Stimulated activated naive CD8-positive, alpha-beta T cell treated with anti-CD3 and anti-CD28 coated beads, Interleukin-15, Interleukin-2, amounts not matched to agents 100 U/mL and 50 U/mL, for 24 hours (primary cell): ENCODE measurements around the gene NPIPA7.
A peak's percentile ranks its signal among the peaks of the same experiment; 100 is the strongest.
"Not testable (repeated sequence)": the region's sequence is repeated elsewhere in the genome, so short reads cannot be mapped to it uniquely, and the experiment has no call there.

Source experiments
- ATAC-seq: fragments of 150-1000 bp; cut with Tn5 transposase; one replicate; pipeline ENCODE4 v1.10.0; 2021
- DNase-seq: peaks from one replicate; pipeline ENCODE4 v3.0.0; 2021

NPIPA7 gene

DNA sequence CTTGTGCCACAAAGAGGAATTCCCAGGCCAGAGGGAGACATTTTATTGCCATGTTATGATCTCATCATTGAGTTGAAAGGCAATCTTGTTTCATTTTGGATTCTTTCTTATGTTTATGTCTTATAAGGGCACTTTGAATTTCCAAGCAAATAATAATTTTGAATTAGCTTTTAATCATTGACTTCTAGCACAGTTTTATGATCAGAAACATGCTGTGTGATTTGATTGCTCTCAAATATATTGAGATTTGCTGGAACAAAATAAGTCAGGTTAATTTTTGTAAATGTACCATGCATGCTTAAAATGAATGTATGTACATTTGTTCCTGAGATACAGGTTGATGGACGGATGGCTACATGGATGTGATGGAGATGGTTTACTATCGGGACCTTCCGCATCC is at the start of gene NPIPA7:
Gene NPIPA7, plus strand, starts transcription at position 301 of the 400 bp plus-strand sequence. CDS start 105 bp downstream, outside the sequence.
- ATAC-seq, DNase-seq: not testable (repeated sequence)

DNA sequence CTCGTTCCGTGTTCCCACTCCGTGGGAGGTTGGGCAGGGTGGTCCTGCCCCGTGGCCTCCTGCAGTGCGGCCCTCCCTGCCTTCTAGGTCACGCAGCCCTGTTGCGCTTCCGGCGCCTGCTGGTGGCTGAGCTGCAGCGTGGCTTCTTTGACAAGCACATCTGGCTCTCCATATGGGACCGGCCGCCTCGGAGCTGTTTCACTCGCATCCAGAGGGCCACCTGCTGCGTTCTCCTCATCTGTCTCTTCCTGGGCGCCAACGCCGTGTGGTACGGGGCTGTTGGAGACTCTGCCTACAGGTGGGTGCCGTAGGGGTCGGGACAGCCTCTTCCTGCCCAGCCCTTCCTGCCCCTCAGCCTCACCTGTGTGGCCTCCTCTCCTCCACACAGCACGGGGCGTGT is 47.5 kb upstream of the NPIPA7 start:
- DNase-seq, ATAC-seq: not testable (repeated sequence)

DNA sequence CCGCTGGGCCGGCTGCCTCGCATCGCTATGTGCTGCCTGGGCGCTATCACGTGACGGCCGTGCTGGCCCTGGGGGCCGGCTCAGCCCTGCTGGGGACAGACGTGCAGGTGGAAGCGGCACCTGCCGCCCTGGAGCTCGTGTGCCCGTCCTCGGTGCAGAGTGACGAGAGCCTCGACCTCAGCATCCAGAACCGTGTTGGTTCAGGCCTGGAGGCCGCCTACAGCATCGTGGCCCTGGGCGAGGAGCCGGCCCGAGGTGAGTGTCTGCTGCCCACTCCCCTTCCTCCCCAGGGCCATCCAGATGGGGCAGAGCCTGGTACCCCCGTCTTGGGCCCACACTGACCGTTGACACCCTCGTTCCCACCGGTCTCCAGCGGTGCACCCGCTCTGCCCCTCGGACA is 21.4 kb upstream of the NPIPA7 start:
- not testable (repeated sequence) for ATAC-seq, DNase-seq

DNA sequence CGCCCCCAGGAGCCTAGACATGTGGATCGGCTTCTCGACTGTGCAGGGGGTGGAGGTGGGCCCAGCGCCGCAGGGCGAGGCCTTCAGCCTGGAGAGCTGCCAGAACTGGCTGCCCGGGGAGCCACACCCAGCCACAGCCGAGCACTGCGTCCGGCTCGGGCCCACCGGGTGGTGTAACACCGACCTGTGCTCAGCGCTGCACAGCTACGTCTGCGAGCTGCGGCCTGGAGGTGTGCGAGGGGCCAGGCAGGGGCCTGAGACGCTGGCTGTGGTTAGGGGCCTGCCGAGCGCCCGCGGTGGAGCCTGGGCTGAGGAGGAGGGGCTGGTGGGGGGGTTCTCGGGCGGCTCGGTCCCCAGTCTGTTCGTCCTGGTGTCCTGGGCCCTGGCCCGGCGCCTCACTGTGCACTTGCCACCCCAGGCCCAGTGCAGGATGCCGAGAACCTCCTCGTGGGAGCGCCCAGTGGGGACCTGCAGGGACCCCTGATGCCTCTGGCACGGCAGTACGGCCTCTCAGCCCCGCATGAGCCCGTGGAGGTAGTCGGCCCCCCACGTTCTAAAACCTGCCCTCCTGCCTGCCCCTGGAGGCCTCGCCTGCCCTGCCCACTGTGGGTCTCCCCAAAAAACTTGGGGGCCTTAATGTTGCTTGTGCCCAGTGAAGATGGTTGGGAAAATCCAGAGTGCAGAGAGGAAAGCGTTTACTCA is 20.2 kb upstream of the NPIPA7 start:
- ATAC-seq, DNase-seq: not testable (repeated sequence)

DNA sequence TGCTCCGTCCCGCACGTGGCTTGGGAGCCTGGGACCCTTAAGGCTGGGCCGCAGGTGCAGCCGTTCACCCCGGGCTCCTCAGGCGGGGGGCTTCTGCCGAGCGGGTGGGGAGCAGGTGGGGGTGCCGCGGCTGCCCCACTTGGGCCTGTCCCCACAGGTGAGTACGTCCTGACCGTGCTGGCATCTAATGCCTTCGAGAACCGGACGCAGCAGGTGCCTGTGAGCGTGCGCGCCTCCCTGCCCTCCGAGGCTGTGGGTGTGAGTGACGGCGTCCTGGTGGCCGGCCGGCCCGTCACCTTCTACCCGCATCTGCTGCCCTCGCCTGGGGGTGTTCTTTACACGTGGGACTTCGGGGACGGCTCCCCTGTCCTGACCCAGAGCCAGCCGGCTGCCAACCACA is 15.3 kb upstream of the NPIPA7 start:
- not testable (repeated sequence) for DNase-seq, ATAC-seq

DNA sequence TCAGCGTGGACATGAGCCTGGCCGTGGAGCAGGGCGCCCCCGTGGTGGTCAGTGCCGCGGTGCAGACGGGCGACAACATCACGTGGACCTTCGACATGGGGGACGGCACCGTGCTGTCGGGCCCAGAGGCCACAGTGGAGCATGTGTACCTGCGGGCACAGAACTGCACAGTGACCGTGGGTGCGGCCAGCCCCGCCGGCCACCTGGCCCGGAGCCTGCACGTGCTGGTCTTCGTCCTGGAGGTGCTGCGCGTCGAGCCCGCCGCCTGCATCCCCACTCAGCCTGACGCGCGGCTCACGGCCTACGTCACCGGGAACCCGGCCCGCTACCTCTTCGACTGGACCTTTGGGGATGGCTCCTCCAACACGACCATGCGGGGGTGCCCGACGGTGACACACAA is 14.8 kb upstream of the NPIPA7 start:
- ATAC-seq, DNase-seq: not testable (repeated sequence)

DNA sequence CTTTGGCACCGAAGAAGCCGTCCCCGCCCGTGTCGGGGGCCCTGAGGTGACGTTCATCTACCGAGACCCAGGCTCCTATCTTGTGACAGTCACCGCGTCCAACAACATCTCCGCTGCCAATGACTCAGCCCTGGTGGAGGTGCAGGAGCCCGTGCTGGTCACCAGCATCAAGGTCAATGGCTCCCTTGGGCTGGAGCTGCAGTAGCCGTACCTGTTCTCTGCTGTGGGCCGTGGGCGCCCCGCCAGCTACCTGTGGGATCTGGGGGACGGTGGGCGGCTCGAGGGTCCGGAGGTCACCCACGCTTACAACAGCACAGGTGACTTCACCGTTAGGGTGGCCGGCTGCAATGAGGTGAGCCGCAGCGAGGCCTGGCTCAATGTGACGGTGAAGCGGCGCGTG is 14.2 kb upstream of the NPIPA7 start:
- not testable (repeated sequence) for ATAC-seq, DNase-seq

DNA sequence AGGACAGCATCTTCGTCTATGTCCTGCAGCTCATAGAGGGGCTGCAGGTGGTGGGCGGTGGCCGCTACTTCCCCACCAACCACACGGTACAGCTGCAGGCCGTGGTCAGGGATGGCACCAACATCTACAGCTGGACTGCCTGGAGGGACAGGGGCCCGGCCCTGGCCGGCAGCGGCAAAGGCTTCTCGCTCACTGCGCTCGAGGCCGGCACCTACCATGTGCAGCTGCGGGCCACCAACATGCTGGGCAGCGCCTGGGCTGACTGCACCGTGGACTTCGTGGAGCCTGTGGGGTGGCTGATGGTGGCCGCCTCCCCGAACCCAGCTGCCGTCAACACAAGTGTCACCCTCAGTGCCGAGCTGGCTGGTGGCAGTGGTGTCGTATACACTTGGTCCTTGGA is 13.6 kb upstream of the NPIPA7 start:
- ATAC-seq, DNase-seq: not testable (repeated sequence)

DNA sequence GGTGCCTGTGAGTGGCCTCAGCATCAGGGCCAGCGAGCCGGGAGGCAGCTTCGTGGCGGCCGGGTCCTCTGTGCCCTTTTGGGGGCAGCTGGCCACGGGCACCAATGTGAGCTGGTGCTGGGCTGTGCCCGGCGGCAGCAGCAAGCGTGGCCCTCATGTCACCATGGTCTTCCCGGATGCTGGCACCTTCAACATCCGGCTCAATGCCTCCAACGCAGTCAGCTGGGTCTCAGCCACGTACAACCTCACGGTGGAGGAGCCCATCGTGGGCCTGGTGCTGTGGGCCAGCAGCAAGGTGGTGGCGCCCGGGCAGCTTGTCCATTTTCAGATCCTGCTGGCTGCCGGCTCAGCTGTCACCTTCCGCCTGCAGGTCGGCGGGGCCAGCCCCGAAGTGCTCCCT is 13.1 kb upstream of the NPIPA7 start:
- ATAC-seq, DNase-seq: not testable (repeated sequence)

DNA sequence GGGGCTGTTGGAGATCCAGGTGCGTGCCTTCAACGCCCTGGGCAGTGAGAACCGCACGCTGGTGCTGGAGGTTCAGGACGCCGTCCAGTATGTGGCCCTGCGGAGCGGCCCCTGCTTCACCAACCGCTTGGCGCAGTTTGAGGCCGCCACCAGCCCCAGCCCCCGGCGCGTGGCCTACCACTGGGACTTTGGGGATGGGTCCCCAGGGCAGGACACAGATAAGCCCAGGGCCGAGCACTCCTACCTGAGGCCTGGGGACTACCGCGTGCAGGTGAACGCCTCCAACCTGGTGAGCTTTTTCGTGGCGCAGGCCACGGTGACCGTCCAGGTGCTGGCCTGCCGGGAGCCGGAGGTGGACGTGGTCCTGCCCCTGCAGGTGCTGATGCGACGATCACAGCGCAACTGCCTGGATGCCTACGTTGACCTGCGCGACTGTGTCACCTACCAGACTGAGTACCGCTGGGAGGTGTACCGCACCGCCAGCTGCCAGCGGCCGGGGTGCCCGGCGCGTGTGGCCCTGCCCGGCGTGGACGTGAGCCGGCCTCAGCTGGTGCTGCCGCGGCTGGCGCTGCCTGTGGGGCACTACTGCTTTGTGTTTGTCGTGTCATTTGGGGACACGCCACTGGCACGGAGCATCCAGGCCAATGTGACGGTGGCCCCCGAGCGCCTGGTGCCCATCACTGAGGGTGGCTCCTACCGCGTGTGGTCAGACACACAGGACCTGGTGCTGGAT is 12.2 kb upstream of the NPIPA7 start:
- ATAC-seq, result peak; percentile 24
- not testable (repeated sequence) for DNase-seq

DNA sequence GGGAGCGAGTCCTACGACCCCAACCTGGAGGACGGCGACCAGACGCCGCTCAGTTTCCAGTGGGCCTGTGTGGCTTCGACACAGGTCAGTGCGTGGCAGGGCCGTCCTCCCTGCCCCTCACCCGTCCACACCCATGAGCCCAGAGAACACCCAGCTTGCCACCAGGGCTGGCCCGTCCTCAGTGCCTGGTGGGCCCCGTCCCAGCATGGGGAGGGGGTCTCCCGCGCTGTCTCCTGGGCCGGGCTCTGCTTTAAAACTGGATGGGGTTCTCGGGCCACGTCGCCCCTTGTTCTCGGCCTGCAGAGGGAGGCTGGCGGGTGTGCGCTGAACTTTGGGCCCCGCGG is 11.7 kb upstream of the NPIPA7 start:
- not testable (repeated sequence) for DNase-seq
- peak; percentile 15 for ATAC-seq

DNA sequence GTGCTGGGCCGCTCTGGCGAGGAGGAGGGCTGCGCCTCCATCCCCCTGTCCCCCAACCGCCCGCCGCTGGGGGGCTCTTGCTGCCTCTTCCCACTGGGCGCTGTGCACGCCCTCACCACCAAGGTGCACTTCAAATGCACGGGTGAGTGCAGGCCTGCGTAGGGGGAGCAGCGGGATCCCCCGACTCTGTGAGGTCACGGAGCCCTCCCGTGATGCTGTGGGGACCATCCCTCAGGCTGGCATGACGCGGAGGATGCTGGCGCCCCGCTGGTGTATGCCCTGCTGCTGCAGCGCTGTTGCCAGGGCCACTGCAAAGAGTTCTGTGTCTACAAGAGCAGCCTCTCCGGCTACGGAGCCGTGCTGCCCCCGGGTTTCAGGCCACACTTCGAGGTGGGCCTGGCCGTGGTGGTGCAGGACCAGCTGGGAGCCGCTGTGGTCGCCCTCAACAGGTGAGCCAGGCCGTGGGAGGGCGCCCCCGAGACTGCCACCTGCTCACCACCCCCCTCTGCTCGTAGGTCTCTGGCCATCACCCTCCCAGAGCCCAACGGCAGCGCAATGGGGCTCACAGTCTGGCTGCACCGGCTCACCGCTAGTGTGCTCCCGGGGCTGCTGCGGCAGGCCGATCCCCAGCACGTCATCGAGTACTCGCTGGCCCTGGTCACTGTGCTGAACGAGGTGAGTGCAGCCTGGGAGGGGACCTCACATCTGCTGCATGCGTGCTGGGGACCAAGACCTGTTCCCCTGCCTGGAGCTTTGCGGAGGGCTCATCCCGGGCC is 9.7 kb upstream of the NPIPA7 start:
- ATAC-seq, result not testable (repeated sequence)
- DNase-seq, result peak; percentile 4

DNA sequence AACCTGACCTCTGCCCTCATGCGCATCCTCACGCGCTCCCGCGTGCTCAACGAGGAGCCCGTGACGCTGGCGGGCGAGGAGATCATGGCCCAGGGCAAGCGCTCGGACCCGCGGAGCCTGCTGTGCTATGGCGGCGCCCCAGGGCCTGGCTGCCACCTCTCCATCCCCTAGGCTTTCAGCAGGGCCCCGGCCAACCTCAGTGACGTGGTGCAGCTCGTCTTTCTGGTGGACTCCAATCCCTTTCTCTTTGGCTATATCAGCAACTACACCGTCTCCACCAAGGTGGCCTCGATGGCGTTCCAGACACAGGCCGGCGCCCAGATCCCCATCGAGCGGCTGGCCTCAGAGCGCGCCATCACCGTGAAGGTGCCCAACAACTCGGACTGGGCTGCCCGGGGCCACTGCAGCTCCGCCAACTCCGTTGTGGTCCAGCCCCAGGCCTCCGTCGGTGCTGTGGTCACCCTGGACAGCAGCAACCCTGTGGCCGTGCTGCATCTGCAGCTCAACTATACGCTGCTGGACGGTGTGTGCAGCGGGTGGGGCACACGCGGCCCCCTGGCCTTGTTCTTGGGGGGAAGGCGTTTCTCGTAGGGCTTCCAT is 7.7 kb upstream of the NPIPA7 start:
- not testable (repeated sequence) for ATAC-seq

DNA sequence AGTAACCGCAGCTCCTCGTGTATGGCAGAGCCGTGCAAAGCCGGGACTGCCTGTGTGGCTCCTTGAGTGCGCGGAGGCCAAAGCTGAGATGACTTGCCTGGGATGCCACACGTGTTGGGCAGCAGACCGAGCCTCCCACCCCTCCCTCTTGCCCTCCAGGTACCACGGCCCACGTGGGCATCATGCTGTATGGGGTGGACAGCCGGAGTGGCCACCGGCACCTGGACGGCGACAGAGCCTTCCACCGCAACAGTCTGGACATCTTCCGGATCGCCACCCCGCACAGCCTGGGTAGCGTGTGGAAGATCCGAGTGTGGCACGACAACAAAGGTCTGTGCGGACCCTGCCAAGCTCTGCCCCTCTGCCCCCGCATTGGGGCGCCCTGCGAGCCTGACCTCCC is 4.7 kb upstream of the NPIPA7 start:
- DNase-seq, ATAC-seq: not testable (repeated sequence)

More for the DNA sequence above, 7.7 kb upstream of the NPIPA7 start:
- not testable (repeated sequence) for DNase-seq

DNA sequence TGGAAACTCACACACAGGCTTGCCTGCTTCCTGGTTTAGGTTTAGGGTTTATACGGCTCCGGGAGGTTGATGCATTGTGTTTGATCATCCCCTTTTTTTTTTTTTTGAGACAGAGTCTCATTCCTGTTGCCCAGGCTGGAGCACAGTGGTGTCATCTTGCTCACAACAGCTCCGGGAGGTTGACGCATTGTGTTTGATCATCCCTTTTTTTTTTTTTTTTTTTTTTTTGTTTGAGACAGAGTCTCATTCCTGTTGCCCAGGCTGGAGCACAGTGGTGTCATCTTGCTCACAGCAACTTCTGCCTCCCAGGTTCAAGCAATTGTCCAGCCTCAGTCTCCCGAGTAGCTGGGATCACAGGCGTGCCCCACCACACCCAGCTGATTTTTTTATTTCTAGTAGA is 20.7 kb downstream of the NPIPA7 start:
- ATAC-seq, DNase-seq: not testable (repeated sequence)

DNA sequence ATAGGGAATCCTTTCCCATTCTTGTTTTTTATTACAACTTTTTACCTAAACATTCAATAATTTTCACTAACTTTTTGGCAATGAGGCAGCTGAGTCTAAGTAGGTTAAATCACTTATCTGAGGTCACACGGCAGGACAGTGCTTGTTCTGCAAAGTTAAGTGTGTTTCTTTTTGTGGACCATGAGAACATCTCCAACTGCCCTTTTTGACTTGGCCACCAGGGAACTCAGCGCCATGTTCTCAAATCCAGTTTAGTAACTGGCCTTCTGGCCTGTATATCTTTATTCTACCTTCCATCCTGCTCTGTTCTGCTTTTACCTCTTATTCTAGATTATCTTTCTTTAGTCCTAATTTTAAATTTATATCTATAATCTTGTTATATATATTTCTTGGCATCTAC is 23.4 kb downstream of the NPIPA7 start:
- not testable (repeated sequence) for ATAC-seq, DNase-seq

DNA sequence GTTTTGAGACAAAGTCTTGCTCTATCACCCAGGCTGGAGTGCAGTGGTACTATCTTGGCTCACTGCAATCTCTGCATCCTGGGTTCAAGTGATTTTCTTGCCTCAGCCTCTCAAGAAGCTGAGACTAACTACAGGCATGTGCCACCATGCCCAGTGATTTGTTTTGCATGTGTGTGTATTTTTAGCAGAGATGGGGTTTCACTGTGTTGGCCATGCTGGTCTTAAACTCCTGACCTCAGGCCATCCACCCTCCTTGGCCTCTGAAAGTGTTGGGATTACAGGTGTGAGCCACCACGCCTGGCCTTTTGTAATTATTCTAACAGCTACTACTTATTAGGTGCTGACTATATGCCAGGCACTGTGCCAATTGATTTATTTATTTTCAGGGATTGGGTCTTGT is 25.3 kb downstream of the NPIPA7 start:
- not testable (repeated sequence) for DNase-seq, ATAC-seq

DNA sequence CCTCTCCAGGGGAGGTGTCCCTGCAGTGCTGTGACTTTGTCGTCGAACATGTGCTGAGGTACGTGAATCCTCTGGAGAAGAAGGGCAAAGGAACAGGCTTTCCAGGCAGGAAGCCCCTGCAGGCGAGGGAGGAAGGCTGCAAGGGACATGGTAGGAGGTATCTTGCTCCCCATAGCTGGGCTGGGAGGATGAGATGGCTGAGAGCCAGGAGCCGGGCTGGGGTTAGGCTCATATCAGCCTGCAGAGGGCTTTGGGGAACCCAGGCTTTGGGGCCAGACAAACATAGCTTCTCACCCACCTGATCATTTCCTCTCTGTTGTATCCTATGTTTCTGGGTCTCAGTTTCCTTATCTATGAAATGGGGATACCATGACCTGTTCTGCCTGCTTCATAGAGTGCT is 26.5 kb downstream of the NPIPA7 start:
- not testable (repeated sequence) for DNase-seq, ATAC-seq

DNA sequence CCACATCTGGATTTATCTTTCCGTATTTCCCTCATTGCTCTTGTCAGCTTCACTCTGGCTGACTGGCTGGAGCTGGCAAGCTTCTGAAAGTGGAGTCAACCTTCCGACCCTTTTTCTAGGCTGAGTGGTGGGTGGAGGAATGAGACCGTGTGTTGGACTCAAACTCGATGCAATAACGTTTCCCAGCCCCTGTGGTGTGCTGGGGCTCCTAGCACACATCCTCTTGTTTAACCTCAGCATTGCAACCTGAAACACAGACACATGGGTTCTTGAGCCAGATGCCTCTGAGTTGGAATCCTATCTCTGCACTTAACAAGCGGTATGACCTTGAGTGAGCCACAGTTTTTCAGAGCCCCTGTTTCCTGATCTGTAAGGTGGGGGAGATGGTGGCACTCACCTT is 29.5 kb downstream of the NPIPA7 start:
- DNase-seq, ATAC-seq: not testable (repeated sequence)

DNA sequence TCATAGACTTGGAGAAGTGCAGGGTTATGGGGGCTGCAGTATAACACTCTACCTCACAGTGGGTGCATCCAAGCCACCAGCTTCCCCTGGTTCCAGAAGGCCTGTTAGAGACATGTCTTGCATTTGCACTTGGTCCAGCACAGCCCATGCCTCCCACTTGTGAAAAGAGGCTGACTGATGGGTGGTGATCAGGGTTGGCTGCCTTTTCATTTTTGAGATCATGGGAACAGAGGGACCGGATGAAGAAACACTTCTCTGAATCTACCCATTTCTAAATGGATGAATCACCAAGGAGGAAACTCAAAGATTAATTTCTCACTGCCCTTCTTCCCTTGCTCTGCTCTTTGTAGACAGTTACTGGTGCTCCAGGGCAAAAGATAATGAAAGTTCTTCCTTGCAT is 34.8 kb downstream of the NPIPA7 start:
- DNase-seq, ATAC-seq: not testable (repeated sequence)

DNA sequence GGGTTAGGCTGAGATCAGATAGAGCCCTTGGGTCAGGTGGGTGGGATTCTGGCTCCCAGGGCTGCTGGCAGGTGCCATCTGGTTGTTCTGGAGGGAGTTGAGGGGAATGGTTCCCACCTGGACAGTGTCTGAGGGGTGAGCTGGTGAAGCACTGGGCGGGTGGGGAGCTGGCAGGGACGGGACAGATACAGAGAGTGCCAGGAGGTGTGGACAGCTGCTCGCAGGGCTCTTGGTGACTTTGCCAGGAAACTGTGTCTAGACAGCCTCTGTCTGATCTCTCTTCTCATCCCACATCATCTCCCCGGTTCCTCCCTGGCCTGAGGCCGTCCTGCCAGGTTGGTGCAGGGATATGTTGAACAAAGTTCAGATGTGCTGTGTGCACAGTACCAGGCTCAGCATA is 38.1 kb downstream of the NPIPA7 start:
- ATAC-seq, DNase-seq: not testable (repeated sequence)
